DMS153 treated with DMSO at 0.1 percent for 48 hours (cell line): ENCODE measurements around the gene LCN6.
"Not testable (repeated sequence)": the region's sequence is repeated elsewhere in the genome, so short reads cannot be mapped to it uniquely, and the experiment has no call there.

Experiments
- DNase-seq: peaks from one replicate; lab custom pipeline; 2025; ENCODE audit not compliant: unreplicated experiment; lab: John Stamatoyannopoulos, UW

The LCN6 gene

DNA sequence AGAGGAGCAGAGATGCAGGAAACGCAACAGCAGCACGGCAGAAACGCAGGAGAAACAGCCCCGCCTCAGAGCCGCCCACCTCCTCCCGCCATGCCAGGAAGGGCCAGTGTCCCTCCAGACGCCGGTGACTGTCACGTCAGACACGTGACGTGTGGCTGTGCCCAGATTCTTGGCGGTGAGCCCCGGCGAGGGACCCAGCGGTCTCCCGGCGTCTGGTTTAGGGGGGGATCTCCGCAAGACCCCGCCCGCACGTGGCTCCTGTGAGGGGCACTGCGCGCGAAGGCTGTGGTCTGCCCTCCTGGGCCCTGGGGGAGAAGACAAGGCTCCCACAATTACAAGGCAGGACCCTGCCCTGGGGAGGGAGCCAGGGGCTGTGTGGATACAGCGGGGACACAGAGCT, 12.1 kb upstream of the LCN6 start:
- DNase-seq = no peak

DNA sequence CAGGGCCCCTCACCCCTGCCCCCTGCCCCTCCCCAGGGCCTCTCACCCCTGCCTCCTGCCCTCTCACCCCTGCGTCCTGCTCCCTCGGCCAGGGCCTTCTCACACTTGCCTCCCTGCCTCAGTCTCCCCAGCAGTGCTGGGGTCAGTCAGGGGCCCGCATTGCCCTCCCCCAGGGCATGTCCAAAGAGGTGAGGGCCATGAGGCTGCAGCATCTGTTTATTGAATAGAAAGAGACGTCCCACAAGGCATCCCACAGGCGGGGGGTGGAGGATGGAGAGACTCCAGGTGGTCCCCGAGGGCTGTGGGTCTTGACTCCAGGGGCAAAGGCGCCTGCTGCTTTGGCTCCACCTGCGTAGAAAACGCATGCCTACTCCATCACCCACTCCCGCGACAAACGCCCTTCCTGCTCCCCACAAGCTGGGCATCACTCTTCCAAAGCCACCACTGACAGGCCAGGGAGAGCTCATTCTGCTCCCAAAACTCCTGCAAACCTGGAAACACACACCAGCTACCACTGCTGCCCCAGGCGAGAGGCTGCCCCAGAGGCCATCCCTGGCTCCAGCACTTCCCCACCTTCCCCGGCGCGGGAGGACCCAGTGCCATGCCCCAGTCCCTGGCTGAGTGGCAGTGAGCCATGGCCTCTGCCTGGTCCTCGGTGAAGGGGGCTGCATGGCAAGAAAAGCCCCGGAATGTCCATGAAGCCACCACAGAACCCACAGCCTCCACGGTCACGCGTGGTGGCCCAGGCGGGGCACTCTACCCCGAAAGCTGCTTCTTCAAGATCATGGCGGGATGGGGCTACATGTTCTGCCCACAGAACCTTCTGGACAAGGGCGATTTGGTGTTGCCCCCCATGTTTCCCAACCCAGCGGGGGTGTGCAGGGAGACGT, 11.4 kb upstream of the LCN6 start:
- no peak for DNase-seq

DNA sequence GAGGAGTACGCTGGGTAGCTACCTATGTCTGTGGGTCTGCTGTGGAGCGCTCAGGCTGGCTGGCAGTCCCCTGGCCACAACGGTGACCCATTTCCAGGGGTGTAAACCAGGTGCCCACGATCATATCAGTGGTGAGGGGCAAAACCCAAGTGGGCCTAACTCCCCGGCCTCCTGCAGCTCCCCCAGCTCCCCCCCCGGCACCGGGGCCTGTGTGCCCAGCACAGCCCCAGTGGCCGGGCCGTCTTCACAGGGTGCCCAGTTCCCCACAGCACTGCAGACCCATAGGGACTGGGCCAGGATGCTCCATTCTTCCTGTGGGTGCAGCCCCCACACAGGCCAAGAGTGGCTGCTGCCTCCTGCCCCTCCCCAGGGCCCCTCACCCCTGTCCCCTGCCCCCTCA, 10.7 kb upstream of the LCN6 start:
- DNase-seq = no peak

DNA sequence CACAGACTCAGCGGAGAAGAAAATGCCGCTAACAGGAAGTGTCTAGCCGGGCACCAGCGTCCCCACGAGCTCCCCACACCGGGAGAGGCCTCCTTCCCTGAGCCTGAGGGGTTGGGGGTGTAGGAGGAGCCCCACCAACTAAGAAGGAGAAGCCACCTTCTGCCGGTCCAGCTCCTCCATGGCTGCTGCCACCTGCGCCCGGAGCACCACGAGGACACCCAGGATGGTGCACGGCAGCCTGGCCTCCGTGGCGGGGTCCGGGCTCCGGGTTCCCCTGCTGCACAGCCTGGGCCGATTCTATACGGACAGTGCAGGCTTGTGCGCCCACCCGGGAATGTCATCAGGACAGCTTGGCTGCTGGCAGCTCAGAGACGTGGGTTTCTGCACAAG, 9.4 kb upstream of the LCN6 start:
- DNase-seq = no peak

DNA sequence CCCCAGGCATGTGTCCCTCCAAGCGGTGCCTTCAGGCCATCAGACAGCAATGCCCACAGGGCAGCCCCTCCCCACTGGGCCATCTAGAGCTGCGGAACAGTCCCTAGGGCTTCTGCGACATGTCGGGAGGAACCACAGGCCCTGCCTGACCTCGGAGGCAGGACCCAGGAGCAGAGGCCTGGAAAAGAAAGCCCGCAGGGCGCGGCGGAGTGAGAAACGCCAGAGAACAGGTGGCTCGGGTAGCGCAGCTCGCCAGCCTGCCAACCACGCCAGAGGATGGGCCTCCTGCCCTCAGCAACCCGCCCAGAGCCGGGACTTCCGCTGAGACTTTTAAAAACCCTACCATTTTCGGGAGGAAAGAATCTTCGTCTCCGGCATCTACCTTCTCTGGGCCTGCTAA, 9.0 kb upstream of the LCN6 start:
- no peak for DNase-seq

DNA sequence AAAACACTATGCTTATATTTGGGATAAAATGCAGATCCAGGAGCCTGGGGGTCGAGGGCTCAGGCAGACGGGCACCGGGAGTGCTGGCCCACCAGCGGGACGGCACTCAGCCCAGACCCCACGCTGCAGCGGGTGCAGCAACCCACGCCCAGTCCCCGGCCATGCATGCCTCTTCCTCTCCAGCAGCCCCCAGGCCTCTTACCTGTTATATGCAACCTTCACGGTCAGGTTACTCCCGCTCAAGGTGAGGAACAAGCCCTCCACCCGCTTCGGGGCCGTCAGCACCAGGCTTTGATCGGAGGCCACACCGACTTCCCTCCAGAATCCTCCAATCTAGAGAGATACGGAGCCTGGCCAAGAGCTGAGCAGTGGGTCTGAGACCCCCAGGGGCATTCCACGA, 8.5 kb upstream of the LCN6 start:
- DNase-seq = no peak

DNA sequence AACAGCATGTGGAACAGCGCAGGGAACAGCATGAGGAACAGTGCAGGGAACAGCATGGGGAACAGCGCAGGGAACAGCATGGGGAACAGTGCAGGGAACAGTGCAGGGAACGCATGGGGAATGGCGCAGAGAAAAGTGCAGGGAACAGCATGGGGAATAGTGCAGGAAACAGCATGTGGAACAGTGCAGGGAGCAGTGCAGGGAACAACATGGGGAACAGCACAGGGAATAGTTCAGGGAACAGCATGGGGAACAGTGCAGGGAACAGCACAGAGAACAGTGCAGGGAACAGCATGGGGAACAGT, 7.8 kb upstream of the LCN6 start:
- no peak for DNase-seq

DNA sequence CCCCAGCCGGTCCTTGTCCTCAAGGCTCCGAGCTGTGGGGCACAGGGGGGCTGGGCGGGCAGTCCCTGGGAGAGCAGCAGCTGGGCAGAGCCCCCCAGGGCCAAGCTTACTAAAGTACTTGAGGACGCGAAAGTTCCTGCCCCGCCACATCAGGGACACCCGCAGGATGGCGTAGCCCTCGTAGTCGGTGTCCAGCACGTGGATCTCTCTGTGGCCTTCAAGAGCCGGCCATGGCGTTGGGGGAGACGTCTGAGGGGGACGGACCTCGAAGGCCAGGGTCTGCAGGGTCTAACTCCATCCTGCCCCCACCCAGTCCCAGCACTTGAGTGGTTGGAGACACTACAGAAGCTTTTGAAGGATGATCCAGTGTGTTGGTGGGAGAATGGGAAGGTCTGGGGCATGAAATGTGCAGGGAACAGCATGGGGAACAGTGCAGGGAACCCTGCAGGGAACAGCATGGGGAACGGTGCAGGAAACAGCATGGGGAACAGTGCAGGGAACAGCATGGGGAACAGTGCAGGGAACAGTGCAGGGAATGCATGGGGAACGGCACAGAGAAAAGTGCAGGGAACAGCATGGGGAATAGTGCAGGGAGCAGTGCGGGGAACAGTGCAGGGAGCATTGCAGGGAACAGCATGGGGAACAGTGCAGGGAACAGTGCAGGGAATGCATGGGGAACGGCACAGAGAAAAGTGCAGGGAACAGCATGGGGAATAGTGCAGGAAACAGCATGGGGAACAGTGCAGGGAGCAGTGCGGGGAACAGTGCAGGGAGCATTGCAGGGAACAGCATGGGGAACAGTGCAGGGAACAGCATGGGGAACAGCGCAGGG, 7.2 kb upstream of the LCN6 start:
- not testable (repeated sequence) for DNase-seq

DNA sequence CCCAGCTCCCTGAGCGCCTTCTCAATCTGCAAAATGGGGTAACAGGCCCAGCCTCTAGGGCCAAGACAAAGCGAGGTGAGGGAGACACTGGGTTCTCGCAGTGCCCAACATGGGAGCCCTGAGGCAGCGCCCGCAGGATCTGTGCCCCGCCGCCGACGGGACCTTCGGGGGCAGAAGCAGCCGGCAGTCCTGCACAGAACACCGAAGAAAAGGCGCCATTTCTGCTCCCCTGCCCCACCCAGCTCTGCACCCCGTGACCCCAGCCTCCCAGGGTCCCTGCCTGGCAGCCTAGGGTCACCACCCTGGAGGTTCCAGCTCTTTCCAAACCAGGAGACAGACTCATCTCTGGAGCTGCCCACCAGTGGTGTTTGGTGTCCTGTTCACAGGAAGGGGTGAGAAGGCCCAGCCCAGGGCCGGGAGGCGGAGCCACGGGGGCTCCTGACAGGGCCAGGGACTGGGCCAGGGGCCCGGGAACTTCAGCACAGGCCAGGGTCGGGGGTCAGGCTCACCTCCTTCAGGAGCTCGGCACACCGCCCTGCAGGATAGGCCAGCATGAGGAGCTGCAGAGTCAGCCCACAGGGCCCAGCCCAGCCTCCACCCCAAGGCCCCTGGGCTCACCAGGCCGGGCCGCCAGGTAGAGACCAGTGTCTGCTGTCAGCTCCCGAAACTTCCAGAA, 6.4 kb upstream of the LCN6 start:
- no peak for DNase-seq

DNA sequence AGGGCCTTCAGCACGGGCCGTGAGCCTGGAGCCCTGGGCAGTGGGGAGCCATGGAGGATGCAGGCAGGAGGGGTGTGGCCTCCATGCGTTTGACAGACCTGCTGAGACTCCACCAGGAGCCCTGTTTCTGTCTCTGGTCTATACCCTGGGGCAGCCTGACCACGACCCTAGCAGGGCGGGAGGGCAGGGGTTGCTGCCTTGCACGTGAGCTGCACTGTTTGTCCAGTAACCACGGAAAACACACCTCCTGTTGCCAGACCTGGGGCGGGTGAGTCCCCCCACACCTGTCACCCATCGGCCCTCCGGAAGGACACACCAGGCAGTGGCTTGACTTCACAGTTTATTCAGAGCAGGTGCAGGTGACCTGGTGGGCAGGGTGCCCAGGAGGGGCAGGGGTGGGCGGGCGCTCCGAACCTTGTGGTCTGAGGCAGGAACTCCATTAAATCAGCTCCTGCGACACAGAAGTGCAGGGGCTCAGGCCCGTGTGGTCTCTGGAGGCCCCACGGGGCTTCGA, 5.8 kb upstream of the LCN6 start:
- no peak for DNase-seq

DNA sequence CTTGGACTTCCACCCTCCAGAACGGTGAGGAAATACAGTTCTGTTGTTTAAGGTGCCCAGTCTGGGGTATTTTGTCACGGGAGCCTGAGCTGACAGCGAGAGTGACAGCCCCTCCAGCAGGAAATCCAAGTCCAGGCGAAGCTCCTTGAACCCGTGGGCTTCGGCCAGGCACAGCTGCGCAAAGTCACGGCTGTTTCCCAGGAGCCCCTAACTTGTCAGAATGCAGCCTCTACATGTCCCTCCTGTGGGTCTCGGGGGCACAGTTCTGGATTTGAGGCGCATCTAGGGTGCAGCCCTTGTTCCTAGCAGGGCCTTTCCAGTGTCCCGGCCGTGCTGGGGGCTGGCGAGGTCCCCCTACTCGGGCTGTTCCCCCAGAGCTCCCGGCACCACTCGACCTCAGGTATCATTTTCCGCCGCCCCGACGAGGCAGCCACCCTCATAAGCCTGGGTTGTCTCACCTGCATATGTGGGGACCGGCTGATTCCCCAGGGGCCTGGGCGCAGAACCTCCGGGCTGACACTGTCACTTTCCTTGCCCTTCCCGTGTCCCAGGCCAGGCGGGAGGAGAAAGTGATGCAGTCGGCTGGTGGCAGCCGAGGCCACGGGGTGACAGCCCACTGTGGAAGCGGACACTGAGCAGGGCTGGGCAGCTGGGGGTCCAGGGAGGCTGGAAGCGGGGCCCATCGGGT, 5.2 kb upstream of the LCN6 start:
- no peak for DNase-seq

DNA sequence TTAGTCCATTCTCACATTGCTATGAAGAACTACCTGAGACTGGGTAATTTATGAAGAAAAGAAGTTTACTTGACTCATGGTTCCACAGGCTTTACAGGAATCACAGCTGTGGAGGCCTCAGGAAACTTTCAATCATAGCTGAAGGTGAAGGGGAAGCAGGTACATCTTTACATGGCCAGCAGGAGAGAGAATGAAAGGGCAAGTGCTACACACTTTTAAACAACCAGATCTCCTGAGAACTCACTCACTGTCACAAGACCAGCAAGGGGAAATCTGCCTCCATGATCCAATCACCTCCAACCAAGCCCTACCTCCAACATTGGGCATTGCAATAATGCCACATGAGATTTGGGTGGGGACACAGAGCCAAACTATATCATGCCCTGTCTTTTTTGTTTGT, 3.5 kb upstream of the LCN6 start:
- no peak for DNase-seq

DNA sequence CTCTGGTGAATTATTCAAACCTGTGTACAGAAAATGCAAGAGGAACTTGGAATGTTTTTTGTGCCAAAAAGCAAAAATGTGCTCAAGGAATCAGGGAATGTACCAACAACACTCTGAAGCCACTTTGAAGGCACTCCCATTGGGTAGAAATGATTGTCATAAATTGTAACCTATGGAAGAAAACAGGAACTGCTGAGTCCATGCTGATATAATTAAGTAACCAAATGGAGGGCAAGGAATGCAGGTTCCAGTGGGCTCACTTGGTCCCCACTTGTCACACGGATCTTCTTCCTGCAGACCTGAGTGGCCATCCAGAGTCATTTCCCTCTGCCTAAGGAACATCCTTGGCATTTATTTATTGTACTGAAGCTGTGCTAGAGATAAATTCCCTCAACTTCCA, 2.9 kb upstream of the LCN6 start:
- no peak for DNase-seq

DNA sequence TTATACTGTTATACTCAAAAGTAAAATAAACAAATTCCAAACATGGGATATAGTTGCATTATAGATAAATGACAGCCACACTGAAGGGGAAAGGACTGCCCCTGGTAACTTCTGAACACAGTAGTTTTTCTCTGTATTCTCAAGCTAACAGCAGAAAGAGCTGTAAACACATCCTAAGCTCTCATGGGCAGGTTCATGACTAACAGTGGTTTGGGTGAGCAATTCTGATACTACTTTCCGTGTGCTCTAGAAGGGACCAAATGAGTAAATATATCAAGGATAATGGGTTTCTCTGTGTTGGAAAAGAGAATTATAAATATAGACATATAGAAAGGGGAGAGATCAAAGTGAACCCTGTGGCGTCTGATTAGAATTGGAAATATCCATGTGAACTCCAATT, 2.2 kb upstream of the LCN6 start:
- DNase-seq = no peak

DNA sequence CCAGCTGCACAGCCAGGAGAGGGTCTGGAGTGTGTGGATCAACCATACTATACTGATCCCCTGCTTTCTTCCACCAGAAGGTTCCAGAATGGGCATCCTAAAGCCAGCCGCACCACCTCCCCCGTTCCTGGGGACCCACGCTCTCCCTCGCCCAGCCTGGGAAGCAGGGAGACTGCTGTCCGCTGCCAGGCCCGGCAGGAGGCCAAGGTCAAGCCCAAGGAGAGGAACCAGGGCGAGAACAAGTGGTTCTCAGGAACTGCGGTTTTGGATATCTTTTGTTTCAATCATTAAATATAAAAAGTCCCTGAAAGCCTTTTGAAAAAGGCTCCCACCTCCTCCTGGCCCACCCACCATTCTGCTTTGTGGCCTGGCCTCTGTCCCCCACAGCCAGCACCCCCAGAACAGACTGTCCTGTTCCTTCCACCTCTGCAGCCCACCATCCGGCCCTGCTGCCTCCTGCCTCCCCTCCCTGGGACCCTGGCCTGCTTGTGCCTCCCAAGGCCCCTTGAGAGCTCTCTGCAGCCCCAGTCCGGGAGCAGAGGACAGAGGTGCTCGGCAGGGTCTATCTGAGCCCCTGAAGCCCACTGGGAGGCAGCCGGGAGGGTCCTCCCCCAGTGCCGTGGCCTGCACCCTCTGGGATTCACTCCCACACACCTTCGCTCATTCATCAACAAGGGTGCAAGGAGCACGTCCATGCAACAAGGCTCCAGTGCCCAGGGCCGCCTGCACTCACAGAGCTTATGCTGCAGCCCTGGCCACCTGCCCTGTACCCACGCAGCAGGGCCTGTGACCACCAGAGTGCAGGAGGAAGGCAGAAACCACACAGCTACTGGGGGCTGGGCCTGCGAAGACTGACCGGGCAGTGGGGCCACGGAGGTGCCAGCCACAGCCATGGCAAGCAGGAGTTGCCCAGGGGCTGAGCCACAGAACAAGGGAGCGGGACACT, 614 bp upstream of the LCN6 start:
- no peak for DNase-seq

DNA sequence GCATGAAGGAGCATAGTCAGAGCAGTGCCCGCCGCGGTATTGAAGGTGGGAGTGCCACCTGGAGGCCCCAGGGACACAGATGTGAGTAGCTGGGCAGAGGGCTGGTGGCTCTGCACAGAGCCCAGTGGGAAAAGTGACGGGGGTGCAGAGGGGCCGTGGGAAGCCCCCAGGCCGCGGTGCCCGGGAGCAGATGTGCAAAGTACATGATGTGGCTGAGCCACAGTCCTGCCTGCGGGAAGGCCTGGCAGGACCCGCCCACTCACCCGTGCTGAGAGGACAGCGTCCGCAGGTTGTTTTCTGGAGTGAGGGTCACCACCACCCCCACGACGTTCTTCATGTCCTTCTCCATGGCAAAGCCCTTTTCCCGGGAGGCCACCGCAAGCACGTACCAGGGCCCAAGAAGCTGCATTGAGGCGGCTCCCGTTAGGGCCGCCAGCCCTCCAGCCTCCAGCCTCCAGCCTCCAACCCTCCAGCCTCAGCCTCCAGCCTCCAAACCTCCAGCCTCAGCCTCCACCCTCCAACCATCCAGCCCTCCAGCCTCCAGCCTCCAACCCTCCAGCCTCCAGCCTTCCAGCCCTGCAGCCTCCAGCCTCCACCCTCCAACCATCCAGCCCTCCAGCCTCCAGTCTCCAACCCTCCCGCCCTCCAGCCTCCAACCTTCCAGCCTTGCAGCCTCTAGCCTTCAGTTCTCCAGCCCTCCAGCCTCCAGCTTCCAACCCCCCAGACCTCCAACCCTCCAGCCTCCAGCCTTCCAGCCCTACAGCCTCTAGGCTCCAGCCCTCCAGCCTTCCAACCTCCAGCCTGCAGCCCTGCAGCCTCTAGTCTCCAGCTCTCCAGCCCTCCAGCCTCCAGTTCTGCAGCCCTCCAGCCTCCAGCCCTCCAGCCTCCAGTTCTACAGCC, 914 bp downstream of the LCN6 start:
- DNase-seq = no peak

DNA sequence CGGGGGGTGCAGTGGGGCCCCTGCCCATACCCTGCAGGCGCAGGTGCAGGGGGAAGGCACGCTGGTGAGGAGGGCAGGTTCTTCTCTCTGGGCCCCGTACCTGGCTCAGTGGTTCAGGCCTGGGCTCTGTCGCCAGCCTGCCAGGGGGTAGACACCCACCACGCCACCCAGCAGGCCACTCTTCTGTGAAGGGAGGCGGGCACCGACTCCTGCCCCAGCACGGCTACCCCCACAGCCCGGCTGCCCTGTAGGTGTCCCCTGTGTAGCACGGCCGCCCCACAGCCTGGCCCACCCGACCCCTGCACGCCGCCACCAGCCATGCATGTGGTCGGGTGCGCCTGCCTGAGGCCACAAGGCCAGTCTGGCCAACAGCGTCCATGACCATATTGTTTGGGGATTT, 1.7 kb downstream of the LCN6 start:
- DNase-seq = no peak

DNA sequence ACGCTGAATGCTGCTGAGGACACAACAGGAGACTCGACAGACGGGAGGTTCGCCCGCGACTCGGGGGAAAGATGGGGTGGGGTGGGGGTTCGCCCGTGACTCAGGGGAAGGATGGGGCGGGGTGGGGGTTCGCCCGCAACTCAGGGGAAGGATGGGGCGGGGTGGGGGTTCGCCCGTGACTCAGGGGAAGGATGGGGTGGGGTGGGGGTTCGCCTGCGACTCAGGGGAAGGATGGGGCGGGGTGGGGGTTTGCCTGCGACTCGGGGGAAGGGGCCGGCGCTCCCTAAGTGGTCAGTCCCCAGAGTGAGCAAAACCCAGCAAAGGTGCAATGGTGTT, 2.2 kb downstream of the LCN6 start:
- no peak for DNase-seq
